DND-41 (cell line): ENCODE measurements around the gene CYSRT1.

Experiments
- EZH2 ChIP-seq: IDR thresholded peaks from 3 replicates; pipeline ENCODE4 v1.6.1; 2012; ENCODE audit warnings: borderline replicate concordance, low read depth, mild to moderate bottlenecking, moderate library complexity, low read length, inconsistent platforms; ENCODE audit not compliant: severe bottlenecking
- TF ChIP-seq, protein P1 (sequence below): IDR thresholded peaks from 2 replicates; pipeline ENCODE4 v1.5.1; 2012; ENCODE audit warnings: borderline replicate concordance, low read length, moderate library complexity, mild to moderate bottlenecking; ENCODE audit not compliant: poor library complexity, severe bottlenecking; ENCODE audit errors: extremely low read depth

DNA sequence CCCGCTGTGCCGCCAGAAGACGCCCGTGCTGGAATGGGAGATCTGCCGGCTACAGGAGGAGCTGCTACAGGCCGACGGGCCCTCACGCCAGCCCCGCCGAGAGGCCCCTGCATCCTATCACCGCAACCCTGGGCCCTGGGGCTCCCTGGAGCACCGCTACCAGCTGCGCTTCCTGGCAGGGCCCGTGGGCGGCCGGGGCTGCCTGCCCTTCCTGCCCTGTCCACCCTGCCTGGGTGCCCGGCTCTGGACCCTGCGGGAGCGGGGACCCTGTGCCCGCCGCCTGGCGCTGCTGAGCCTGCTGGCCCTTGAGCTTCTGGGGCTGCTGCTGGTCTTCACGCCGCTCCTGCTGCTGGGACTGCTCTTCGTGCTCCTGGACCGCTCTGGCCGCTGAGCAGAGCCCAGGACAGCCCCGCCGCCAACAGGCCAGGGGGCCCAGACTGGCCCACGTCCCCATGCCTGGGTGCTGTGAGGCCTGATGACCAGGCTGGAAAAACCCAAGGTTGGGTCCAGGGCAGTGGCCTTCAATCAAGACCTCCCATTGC is 6.7 kb upstream of the CYSRT1 start:
- TF ChIP-seq, protein P1, sequence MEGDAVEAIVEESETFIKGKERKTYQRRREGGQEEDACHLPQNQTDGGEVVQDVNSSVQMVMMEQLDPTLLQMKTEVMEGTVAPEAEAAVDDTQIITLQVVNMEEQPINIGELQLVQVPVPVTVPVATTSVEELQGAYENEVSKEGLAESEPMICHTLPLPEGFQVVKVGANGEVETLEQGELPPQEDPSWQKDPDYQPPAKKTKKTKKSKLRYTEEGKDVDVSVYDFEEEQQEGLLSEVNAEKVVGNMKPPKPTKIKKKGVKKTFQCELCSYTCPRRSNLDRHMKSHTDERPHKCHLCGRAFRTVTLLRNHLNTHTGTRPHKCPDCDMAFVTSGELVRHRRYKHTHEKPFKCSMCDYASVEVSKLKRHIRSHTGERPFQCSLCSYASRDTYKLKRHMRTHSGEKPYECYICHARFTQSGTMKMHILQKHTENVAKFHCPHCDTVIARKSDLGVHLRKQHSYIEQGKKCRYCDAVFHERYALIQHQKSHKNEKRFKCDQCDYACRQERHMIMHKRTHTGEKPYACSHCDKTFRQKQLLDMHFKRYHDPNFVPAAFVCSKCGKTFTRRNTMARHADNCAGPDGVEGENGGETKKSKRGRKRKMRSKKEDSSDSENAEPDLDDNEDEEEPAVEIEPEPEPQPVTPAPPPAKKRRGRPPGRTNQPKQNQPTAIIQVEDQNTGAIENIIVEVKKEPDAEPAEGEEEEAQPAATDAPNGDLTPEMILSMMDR, result no peak
- TF ChIP-seq EZH2, result no peak
